ENCODE measurements around the gene NFASC.

The NFASC gene

GRCh38 chr1:204889681-204890383 is 19.2 kb downstream of the NFASC start:
- DNase-seq (ENCODE audit: low read depth in 3 of 3): no peak

GRCh38 chr1:204891860-204892259 is 21.2 kb downstream of the NFASC start:
- no peak for DNase-seq (ENCODE audit: low read depth in 3 of 3)

GRCh38 chr1:204894031-204894430 is 23.4 kb downstream of the NFASC start:
- DNase-seq (ENCODE audit: low read depth in 3 of 3): no peak

- no peak for DNase-seq (ENCODE audit: low read depth in 3 of 3)
Observed at GRCh38 chr1:204894606-204895005, 23.9 kb downstream of the NFASC start.

GRCh38 chr1:204896023-204896422 is 25.4 kb downstream of the NFASC start:
- DNase-seq (ENCODE audit: low read depth in 3 of 3): no peak

GRCh38 chr1:204896787-204897469 is 26.3 kb downstream of the NFASC start:
- no peak for DNase-seq (ENCODE audit: low read depth in 3 of 3)

- DNase-seq (ENCODE audit: low read depth in 3 of 3): no peak
Observed at GRCh38 chr1:204900721-204901120, 30.1 kb downstream of the NFASC start.

GRCh38 chr1:204902671-204903070 is 32.0 kb downstream of the NFASC start:
- no peak for DNase-seq (ENCODE audit: low read depth in 3 of 3)

GRCh38 chr1:204904228-204904810 is 33.7 kb downstream of the NFASC start:
- no peak for DNase-seq (ENCODE audit: low read depth in 3 of 3)

- DNase-seq (ENCODE audit: low read depth in 3 of 3): no peak
Observed at GRCh38 chr1:204909109-204909508, 38.4 kb downstream of the NFASC start.

GRCh38 chr1:204915861-204916495 is 45.3 kb downstream of the NFASC start:
- no peak for DNase-seq (ENCODE audit: low read depth in 3 of 3)

- no peak for DNase-seq (ENCODE audit: low read depth in 3 of 3)
Observed at GRCh38 chr1:204917802-204918201, 47.1 kb downstream of the NFASC start.

- no peak for DNase-seq (ENCODE audit: low read depth in 3 of 3)
Observed at GRCh38 chr1:204920511-204920910, 49.8 kb downstream of the NFASC start.

- DNase-seq (ENCODE audit: low read depth in 3 of 3): no peak
Observed at GRCh38 chr1:204920967-204921366, 50.3 kb downstream of the NFASC start.

GRCh38 chr1:204921855-204922516 is 51.3 kb downstream of the NFASC start:
- no peak for DNase-seq (ENCODE audit: low read depth in 3 of 3)

- no peak for DNase-seq (ENCODE audit: low read depth in 3 of 3)
Observed at GRCh38 chr1:204923201-204923600, 52.5 kb downstream of the NFASC start.

- no peak for DNase-seq (ENCODE audit: low read depth in 3 of 3)
Observed at GRCh38 chr1:204923626-204924012, 53.0 kb downstream of the NFASC start.

GRCh38 chr1:204924013-204924759 is 53.5 kb downstream of the NFASC start:
- DNase-seq (ENCODE audit: low read depth in 3 of 3): no peak

- no peak for DNase-seq (ENCODE audit: low read depth in 3 of 3)
Observed at GRCh38 chr1:204925701-204926100, 55.0 kb downstream of the NFASC start.

- no peak for DNase-seq (ENCODE audit: low read depth in 3 of 3)
Observed at GRCh38 chr1:204927673-204928641, 57.3 kb downstream of the NFASC start.
